H1 (cell line): ENCODE data around the gene GNAL. TPM values are rescaled to one million over a fixed set of nuclear protein-coding genes. Genes with fewer than 3 reads are reported as not detected.

Experiments
- CTCF ChIA-PET: fragments of 300-600 bp; sonication (Branson Sonifier 250); formaldehyde crosslinking; loops from one replicate; lab custom pipeline; 2021; ENCODE audit not compliant: partially characterized antibody; lab: Charles Lee
- POLR2A ChIA-PET: fragments of 300-600 bp; sonication (Branson Sonifier 250); formaldehyde crosslinking; loops from one replicate; lab custom pipeline; 2021; ENCODE audit warnings: inconsistent platforms; ENCODE audit not compliant: partially characterized antibody; lab: Charles Lee
- DNase-seq, 2 experiments: peaks; one replicate each; pipeline versions ENCODE4 v3.0.0 to v3.0.0-alpha.2; 2010 to 2022; ENCODE audit warnings: low spot score in 2 of 2, low read depth in 1 of 2, mixed read lengths in 1 of 2
- FAIRE-seq: peaks from 2 replicates; lab custom pipeline; 2011; peaks lifted over from hg19 to GRCh38; lab: Jason Lieb, UNC
- H2AFZ ChIP-seq: 2 replicates; pipeline ENCODE4 v1.8.1; 2012; ENCODE audit warnings: low read length, inconsistent platforms
- H2AK5ac ChIP-seq: 2 replicates; pipeline ENCODE4 v1.6.1; 2013; ENCODE audit warnings: low read depth, low read length
- H2BK120ac ChIP-seq: replicated peaks from 2 replicates; pipeline ENCODE3; 2013; ENCODE audit warnings: low read depth, low read length, inconsistent platforms
- H2BK12ac ChIP-seq: 2 replicates; pipeline ENCODE4 v1.6.1; 2013; ENCODE audit warnings: low read depth, low read length
- H2BK15ac ChIP-seq: 2 replicates; pipeline ENCODE4 v1.6.1; 2013; ENCODE audit warnings: low read length
- H2BK20ac ChIP-seq: 2 replicates; pipeline ENCODE4 v1.6.1; 2013; ENCODE audit warnings: low read length
- H2BK5ac ChIP-seq: 2 replicates; pipeline ENCODE4 v1.6.1; 2013; ENCODE audit warnings: low read depth, low read length
- H3K14ac ChIP-seq: 2 replicates; pipeline ENCODE4 v1.6.1; 2013; ENCODE audit warnings: inconsistent platforms; ENCODE audit not compliant: insufficient read length
- H3K18ac ChIP-seq: 2 replicates; pipeline ENCODE4 v1.6.1; 2013; ENCODE audit warnings: low read length; ENCODE audit errors: extremely low read depth
- H3K23ac ChIP-seq: 2 replicates; pipeline ENCODE4 v1.6.1; 2013; ENCODE audit warnings: inconsistent platforms; ENCODE audit not compliant: insufficient read length
- H3K23me2 ChIP-seq: 2 replicates; pipeline ENCODE4 v1.6.1; 2013; ENCODE audit warnings: low read depth, low read length
- H3K27ac ChIP-seq: 2 replicates; pipeline ENCODE4 v1.6.1; 2011; ENCODE audit warnings: low read depth, low read length, inconsistent platforms
- H3K27me3 ChIP-seq, 4 experiments: replicated peaks in 1 of 4; 1 replicate in 1 of 4; 2 replicates in 3 of 4; pipeline versions ENCODE4 v1.6.1 to v1.8.1; 2011 to 2013; ENCODE audit warnings: low read length in 3 of 4, mild to moderate bottlenecking in 3 of 4, inconsistent platforms in 2 of 4, mixed read lengths in 2 of 4, moderate library complexity in 1 of 4; ENCODE audit not compliant: control insufficient read depth in 3 of 4, insufficient read depth in 3 of 4; ENCODE audit errors: extremely low read depth in 1 of 4
- H3K36me3 ChIP-seq, 4 experiments: 2 replicates each; pipeline versions ENCODE4 v1.6.1 to v1.8.1; 2011 to 2013; ENCODE audit warnings: mild to moderate bottlenecking in 4 of 4, low read length in 3 of 4, moderate library complexity in 2 of 4, control low read depth in 1 of 4, inconsistent platforms in 1 of 4; ENCODE audit not compliant: insufficient read depth in 4 of 4, control insufficient read depth in 2 of 4
- H3K4ac ChIP-seq: replicated peaks from 2 replicates; pipeline ENCODE3; 2013; ENCODE audit warnings: low read length, low read depth, mixed read lengths, inconsistent platforms; ENCODE audit not compliant: insufficient read length
- H3K4me1 ChIP-seq, 4 experiments: replicated peaks in 1 of 4; 1 replicate in 1 of 4; 2 replicates in 3 of 4; pipeline versions ENCODE4 v1.6.1 to v1.8.1; 2011 to 2013; ENCODE audit warnings: low read length in 3 of 4, inconsistent platforms in 2 of 4, mixed read lengths in 1 of 4; ENCODE audit not compliant: insufficient read depth in 4 of 4, control insufficient read depth in 3 of 4
- H3K4me2 ChIP-seq, 2 experiments: 2 replicates each; pipeline versions ENCODE4 v1.6.1 to v1.8.1; 2011 to 2013; ENCODE audit warnings: low read depth in 2 of 2, low read length in 2 of 2, control low read depth in 1 of 2, inconsistent platforms in 1 of 2, mild to moderate bottlenecking in 1 of 2; ENCODE audit not compliant: insufficient read depth in 1 of 2
- H3K4me3 ChIP-seq, 4 experiments: fragments of 200-600, 300-600 bp in 1 of 4; sonication (generic), shearing (Covaris generic), sonication (Bioruptor Twin) in 1 of 4; 2 replicates each; pipeline versions ENCODE4 v1.5.1 to v1.8.1; 2011 to 2016; ENCODE audit warnings: low read length in 4 of 4, low read depth in 3 of 4, control low read depth in 2 of 4, inconsistent platforms in 2 of 4, mild to moderate bottlenecking in 2 of 4, mixed read lengths in 1 of 4, moderate library complexity in 1 of 4; ENCODE audit not compliant: insufficient read depth in 2 of 4; ENCODE audit errors: extremely low read depth in 1 of 4
- H3K56ac ChIP-seq: replicated peaks from 2 replicates; pipeline ENCODE3; 2013; ENCODE audit warnings: low read depth, mild to moderate bottlenecking, mixed read lengths, low read length, inconsistent platforms; ENCODE audit not compliant: insufficient read length
- H3K79me1 ChIP-seq: 2 replicates; pipeline ENCODE4 v1.6.1; 2013; ENCODE audit warnings: low read depth, low read length, control low read depth
- H3K79me2 ChIP-seq, 2 experiments: 2 replicates each; pipeline versions ENCODE4 v1.6.1 to v1.8.1; 2012 to 2013; ENCODE audit warnings: low read length in 2 of 2, mild to moderate bottlenecking in 2 of 2, inconsistent platforms in 1 of 2; ENCODE audit not compliant: insufficient read depth in 2 of 2, control insufficient read depth in 1 of 2
- H3K9ac ChIP-seq, 4 experiments: replicated peaks in 1 of 4; 1 replicate in 1 of 4; 2 replicates in 3 of 4; pipeline versions ENCODE4 v1.6.1 to v1.8.1; 2011 to 2013; ENCODE audit warnings: low read depth in 3 of 4, low read length in 3 of 4, control low read depth in 2 of 4, mild to moderate bottlenecking in 2 of 4, moderate library complexity in 2 of 4, inconsistent platforms in 1 of 4; ENCODE audit errors: extremely low read depth in 1 of 4
- H3K9me3 ChIP-seq, 2 experiments: 2 replicates each; pipeline versions ENCODE4 v1.6.1 to v1.8.1; 2012 to 2013; ENCODE audit warnings: mild to moderate bottlenecking in 2 of 2, moderate library complexity in 2 of 2, control low read depth in 1 of 2, inconsistent platforms in 1 of 2, low read depth in 1 of 2, low read length in 1 of 2, mixed read lengths in 1 of 2; ENCODE audit not compliant: insufficient read depth in 2 of 2
- H4K20me1 ChIP-seq, 2 experiments: replicated peaks in 1 of 2; 2 replicates each; pipeline versions ENCODE3 to v1.8.1; 2011 to 2013; ENCODE audit warnings: inconsistent platforms in 2 of 2, low read length in 2 of 2, mild to moderate bottlenecking in 1 of 2; ENCODE audit not compliant: insufficient read depth in 2 of 2, control insufficient read depth in 1 of 2
- H4K5ac ChIP-seq: 2 replicates; pipeline ENCODE4 v1.6.1; 2013; ENCODE audit warnings: low read length, low read depth, mixed read lengths, inconsistent platforms; ENCODE audit not compliant: insufficient read length
- H4K8ac ChIP-seq: 2 replicates; pipeline ENCODE4 v1.8.0; 2013; ENCODE audit warnings: mild to moderate bottlenecking, moderate library complexity, low read length, inconsistent platforms; ENCODE audit not compliant: insufficient read depth; ENCODE audit errors: extremely low read depth
- H4K91ac ChIP-seq: replicated peaks from 2 replicates; pipeline ENCODE3; 2013; ENCODE audit warnings: low read length, mixed read lengths, inconsistent platforms; ENCODE audit not compliant: insufficient read length
- EGR1 ChIP-seq: IDR thresholded peaks from 2 replicates; pipeline ENCODE4 v1.6.1; 2011; ENCODE audit warnings: low read depth, low read length, borderline replicate concordance
- WGBS, 2 experiments: shearing (Covaris generic) in 1 of 2; methylation state at CpG; one replicate each; pipeline versions ENCODE4 v1.1.6 to v1.1.7; 2013 to 2015; ENCODE audit warnings: low lambda C conversion rate in 2 of 2, mixed read lengths in 2 of 2, inconsistent platforms in 1 of 2, low coverage in 1 of 2, missing lambda C conversion rate in 1 of 2; ENCODE audit not compliant: insufficient replicate concordance in 2 of 2, insufficient coverage in 1 of 2, insufficient read length in 1 of 2; ENCODE audit errors: extremely low coverage in 1 of 2, missing lambda C conversion rate in 1 of 2; 5-methylcytosine and 5-hydroxymethylcytosine counted together
- polyA plus RNA-seq, 7 experiments: library from polyadenylated mRNA; depleted of rRNA in 3 of 7; stranded (reverse) in 5 of 7; unstranded in 2 of 7; fragments of >200 nt in 5 of 7; fragments of 200-250 nt in 2 of 7; gene quantifications; 1 replicate in 5 of 7; 2 replicates in 1 of 7; 4 replicates in 1 of 7; pipeline versions ENCODE4 v1.2.1 to v1.2.3, GENCODE V29; 2011 to 2013; ENCODE audit warnings: missing spikeins in 2 of 7, mixed read lengths in 2 of 7
- total RNA-seq: library from RNA; stranded (reverse); fragmentation: NEBNext Ultra II Directional; extraction: Animal tissue kit (Norgen Biotek cat#: 25700); gene quantifications from 2 replicates; pipeline ENCODE4 v1.2.1, GENCODE V29; 2021
- TF ChIP-seq, protein P1 (sequence below): IDR thresholded peaks from 2 replicates; pipeline ENCODE4 v1.6.1; 2012; ENCODE audit warnings: inconsistent platforms

GNAL gene
- total and polyA plus RNA-seq, 2 of the 8 experiments (the other 6 are each of a cell fraction or from before 2014, with no cell fraction given) = 13.2 to 18.3 TPM

DNA sequence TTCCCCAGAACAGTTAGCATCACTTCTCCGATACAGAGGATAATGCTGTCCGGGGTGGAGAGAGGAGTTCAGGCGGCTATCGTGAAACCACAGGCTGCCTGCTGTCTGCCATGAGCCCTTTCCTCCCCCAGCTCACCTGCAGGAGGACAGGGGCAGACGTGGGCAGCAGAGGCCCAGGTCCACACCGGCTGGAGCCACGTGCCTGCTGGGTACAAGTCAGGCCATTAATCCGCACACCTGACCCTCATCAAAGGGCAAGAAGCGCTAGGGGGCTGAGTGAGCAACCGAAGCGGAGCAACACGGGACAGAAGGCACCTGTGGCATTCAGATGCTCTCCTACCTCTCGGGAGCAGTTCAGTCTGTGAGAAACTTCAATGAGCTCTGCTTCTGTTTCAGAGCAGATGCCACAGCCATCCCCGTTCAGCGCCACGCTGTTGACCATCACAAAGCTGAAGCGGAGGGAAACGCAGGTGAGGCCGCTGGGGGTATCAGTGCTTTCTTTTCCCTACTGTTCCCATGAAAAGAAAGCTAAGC, 197.6 kb downstream of the GNAL start:
- H3K27ac ChIP-seq = peak overlapping the region; percentile 24; the same call in 1 of the 2 replicates
- H3K23me2 ChIP-seq = no peaks in the 10 kb centered on the region
- no peaks in the 10 kb centered on the region for H3K79me1 ChIP-seq
- no peak overlapping the region for H3K23ac ChIP-seq
- H3K14ac ChIP-seq = no peak overlapping the region
- no peak overlapping the region for H2BK12ac ChIP-seq
- H2BK5ac ChIP-seq = 0 out of 2 replicates have a peak overlapping the region, but pooled peaks have one; percentile 22
- H2AFZ ChIP-seq = no peak overlapping the region
- no peaks in the 10 kb centered on the region for H3K79me2 ChIP-seq
- no peaks in the 10 kb centered on the region for H3K9me3 ChIP-seq
- H3K9ac ChIP-seq = no peak overlapping the region
- WGBS, 2 experiments = 85% methylated on average over 19 of the region's 19 CpGs; no CpG with 5 or more reads in 1 of the 2 experiments
- no peak overlapping the region for H2BK20ac ChIP-seq
- H4K5ac ChIP-seq = no peak overlapping the region
- H2AK5ac ChIP-seq = no peak overlapping the region
- no peak overlapping the region for H4K91ac ChIP-seq
- POLR2A ChIA-PET = interaction anchor here (0.8 to 1.1 kb wide), 2 partner anchors 9 to 13 kb away, joined by 4 to 5 read pairs; no protein-coding TSS in a partner anchor
- H3K56ac ChIP-seq = no peak overlapping the region
- FAIRE-seq = no peak
- no peak for TF ChIP-seq EGR1
- TF ChIP-seq, protein P1, sequence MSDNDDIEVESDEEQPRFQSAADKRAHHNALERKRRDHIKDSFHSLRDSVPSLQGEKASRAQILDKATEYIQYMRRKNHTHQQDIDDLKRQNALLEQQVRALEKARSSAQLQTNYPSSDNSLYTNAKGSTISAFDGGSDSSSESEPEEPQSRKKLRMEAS = 0 out of 2 replicates have a peak, but pooled peaks have one; percentile 28
- DNase-seq = no peak
- H3K36me3 ChIP-seq = peaks cover 0 to 10% (median 4%) of the 10 kb centered on the region in 4 experiments; a peak in 4 of 8 replicates
- H3K4me2 ChIP-seq = no peak overlapping the region
- H3K18ac ChIP-seq = no peak overlapping the region
- H4K8ac ChIP-seq = no peak overlapping the region
- no peak overlapping the region for H3K4ac ChIP-seq
- H3K4me1 ChIP-seq = peaks cover 0 to 4% (median 1%) of the 10 kb centered on the region in 4 experiments; a peak in 2 of 7 replicates
- no peak overlapping the region for H3K4me3 ChIP-seq
- no peaks in the 10 kb centered on the region for H3K27me3 ChIP-seq
- H2BK120ac ChIP-seq = no peak overlapping the region
- no peak overlapping the region for H2BK15ac ChIP-seq
- CTCF ChIA-PET = interaction anchor here (0.6 to 2.2 kb wide), 11 partner anchors 9 to 154 kb away, joined by 3 to 11 read pairs (median 3); no protein-coding TSS in a partner anchor
- H4K20me1 ChIP-seq = peaks cover 0 to 4% of the 10 kb centered on the region in 2 experiments
